WERI-Rb-1 (cell line): ENCODE data around the gene AFAP1.

Source experiments
- DNase-seq: peaks from one replicate; pipeline ENCODE4 v3.0.0-alpha.2; 2020
- H3K27ac ChIP-seq: fragments of 250-450 bp; sonication (Bioruptor Pico); 2 replicates; pipeline ENCODE4 v1.5.1; 2020; ENCODE audit warnings: mild to moderate bottlenecking, moderate library complexity
- H3K27me3 ChIP-seq: fragments of 250-450 bp; sonication (Bioruptor Pico); 2 replicates; pipeline ENCODE4 v1.5.1; 2021; ENCODE audit warnings: mild to moderate bottlenecking, low read depth, moderate library complexity; ENCODE audit not compliant: insufficient read depth, severe bottlenecking
- H3K36me3 ChIP-seq: fragments of 250-450 bp; sonication (Bioruptor Pico); 2 replicates; pipeline ENCODE4 v1.5.1; 2020; ENCODE audit warnings: mild to moderate bottlenecking, moderate library complexity
- H3K4me3 ChIP-seq: 2 replicates; pipeline ENCODE4 v1.5.1; 2011; ENCODE audit warnings: low read depth, mild to moderate bottlenecking, control low read depth, low read length
- H3K9me3 ChIP-seq: fragments of 250-450 bp; sonication (Bioruptor Pico); 2 replicates; pipeline ENCODE4 v1.5.1; 2021; ENCODE audit warnings: mild to moderate bottlenecking, moderate library complexity; ENCODE audit not compliant: severe bottlenecking
- TF ChIP-seq, protein P1 (sequence below): IDR thresholded peaks from 2 replicates; pipeline ENCODE4 v1.5.1; 2011; ENCODE audit warnings: low read depth, mild to moderate bottlenecking, control low read depth, inconsistent platforms, low read length

The AFAP1 gene

DNA sequence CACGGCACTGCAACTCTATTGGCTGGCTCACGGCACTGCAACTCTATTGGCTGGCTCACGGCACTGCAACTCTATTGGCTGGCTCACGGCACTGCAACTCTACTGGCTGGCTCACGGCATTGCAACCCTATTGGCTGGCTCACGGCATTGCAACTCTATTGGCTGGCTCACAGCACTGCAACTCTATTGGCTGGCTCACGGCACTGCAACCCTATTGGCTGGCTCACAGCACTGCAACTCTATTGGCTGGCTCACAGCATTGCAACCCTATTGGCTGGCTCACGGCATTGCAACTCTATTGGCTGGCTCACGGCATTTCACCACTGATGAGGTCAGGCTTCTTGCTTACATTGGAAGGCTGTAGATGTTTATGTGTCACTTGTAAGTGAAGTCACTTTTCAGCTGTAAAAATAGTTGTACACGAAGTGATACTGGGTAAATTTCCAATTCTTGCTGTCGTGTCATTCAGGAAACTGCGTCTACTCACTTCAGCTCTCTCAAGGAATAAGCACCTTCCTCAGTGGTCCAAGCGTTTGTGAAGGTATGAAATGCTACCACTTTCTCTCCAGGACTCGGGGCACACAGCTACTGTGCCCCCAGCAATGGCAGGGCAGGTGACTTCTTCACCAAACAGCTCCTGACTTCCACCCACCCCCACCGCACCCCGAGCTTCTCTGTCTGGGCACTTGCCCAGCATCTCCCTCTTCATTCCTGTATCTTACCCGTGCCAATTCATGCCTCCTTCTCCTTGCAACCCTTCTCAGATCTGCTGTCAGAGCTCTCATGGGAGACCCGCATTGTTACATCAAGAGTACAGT, 141.3 kb downstream of the AFAP1 start:
- Histone ChIP-seq H3K27ac (no peak overlapping the region), H3K27me3 (no peaks in the 10 kb centered on the region), H3K36me3 (peaks cover 24% of the 10 kb centered on the region), H3K4me3 (no peak overlapping the region), H3K9me3 (no peaks in the 10 kb centered on the region)
- TF ChIP-seq, protein P1, sequence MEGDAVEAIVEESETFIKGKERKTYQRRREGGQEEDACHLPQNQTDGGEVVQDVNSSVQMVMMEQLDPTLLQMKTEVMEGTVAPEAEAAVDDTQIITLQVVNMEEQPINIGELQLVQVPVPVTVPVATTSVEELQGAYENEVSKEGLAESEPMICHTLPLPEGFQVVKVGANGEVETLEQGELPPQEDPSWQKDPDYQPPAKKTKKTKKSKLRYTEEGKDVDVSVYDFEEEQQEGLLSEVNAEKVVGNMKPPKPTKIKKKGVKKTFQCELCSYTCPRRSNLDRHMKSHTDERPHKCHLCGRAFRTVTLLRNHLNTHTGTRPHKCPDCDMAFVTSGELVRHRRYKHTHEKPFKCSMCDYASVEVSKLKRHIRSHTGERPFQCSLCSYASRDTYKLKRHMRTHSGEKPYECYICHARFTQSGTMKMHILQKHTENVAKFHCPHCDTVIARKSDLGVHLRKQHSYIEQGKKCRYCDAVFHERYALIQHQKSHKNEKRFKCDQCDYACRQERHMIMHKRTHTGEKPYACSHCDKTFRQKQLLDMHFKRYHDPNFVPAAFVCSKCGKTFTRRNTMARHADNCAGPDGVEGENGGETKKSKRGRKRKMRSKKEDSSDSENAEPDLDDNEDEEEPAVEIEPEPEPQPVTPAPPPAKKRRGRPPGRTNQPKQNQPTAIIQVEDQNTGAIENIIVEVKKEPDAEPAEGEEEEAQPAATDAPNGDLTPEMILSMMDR: no peak
- no peak for DNase-seq

DNA sequence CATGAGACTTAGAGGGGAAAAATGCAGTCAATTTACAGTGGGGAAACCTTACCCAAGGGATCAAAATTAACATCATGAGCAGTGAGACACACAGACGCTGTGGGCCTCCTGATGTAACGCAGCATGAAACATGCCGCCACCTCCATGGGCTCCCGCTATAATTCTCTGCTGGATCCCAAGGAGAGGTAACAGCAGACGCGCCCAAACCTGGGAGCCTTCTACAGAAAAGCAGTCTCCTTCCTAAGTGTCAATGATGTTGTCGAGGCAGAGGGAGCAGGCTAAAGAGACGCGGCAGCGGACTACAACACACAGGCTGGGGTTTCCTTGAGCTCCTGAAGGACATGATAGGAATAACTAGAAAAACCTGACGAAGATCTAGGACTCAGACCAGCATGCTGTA, 142.3 kb downstream of the AFAP1 start:
- H3K27me3 ChIP-seq: no peaks in the 10 kb centered on the region
- H3K36me3 ChIP-seq: peaks cover 29% of the 10 kb centered on the region
- no peak overlapping the region for H3K4me3 ChIP-seq
- TF ChIP-seq, protein P1: no peak
- no peak overlapping the region for H3K27ac ChIP-seq
- H3K9me3 ChIP-seq: no peaks in the 10 kb centered on the region
- DNase-seq: no peak

DNA sequence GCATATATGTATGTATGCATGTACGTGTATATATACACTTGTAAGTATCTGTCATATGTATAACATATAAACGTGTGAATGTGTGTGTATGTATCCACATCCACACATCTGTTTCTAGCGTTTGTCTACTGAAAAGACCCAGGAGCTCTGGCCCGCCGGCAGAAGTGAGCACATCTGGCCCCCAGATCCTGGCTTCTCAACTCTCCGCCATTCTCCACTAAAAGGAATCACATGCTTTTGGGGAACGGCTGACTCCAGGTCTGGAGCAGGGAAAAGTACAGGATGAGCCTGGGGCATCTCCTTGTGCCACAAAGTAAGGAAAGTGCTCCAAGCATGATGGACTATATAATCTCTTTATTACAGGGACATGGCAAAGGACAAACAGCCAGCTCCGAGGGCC, 143.7 kb downstream of the AFAP1 start:
- Histone ChIP-seq H3K4me3 (no peak overlapping the region), H3K27ac (no peak overlapping the region), H3K27me3 (no peaks in the 10 kb centered on the region), H3K36me3 (peaks cover 37% of the 10 kb centered on the region), H3K9me3 (no peaks in the 10 kb centered on the region)
- TF ChIP-seq, protein P1: no peak
- no peak for DNase-seq

DNA sequence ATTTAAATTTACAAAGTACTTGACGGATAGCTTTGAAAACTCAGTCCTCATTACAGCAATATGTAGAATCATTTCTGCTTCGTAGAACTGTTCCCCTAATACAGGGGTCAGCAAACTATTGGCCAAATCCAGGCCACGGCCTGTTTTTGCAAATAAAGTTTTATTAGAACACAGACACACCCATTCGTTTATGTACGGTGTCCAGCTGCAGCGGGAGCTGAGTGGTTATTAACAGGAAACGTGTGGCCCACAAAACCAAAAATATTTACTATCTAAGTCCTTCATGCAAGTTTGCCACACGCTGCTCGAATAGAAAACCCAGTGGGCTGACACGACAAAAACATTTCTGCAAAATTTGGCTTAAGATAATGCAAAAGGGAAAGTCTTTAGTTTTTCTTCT, 146.5 kb downstream of the AFAP1 start:
- Histone ChIP-seq H3K27ac (no peak overlapping the region), H3K27me3 (no peaks in the 10 kb centered on the region), H3K4me3 (no peak overlapping the region), H3K9me3 (no peaks in the 10 kb centered on the region), H3K36me3 (peaks cover 29% of the 10 kb centered on the region)
- DNase-seq: no peak
- TF ChIP-seq, protein P1: no peak

DNA sequence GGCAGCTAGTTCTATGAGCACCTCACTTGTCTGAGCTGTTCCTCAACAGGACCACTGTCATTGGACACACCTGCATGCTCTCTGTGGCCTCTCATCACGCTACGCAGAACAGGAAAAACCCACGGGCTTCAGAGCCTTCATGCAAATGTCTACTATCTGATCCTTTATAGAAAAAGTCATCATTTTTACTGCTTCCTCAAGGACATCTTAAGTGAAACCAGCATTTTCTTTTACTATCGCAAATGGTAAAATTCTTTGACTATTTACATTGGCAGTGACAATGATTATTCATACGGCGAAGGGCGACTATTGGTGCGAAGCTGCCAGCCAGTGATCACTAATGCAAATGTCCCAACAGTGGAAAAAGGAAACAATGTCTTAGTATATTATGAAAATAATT, 147.0 kb downstream of the AFAP1 start:
- TF ChIP-seq, protein P1: no peak
- H3K27ac ChIP-seq: no peak overlapping the region
- peaks cover 28% of the 10 kb centered on the region for H3K36me3 ChIP-seq
- no peaks in the 10 kb centered on the region for H3K9me3 ChIP-seq
- no peaks in the 10 kb centered on the region for H3K27me3 ChIP-seq
- no peak for DNase-seq
- H3K4me3 ChIP-seq: no peak overlapping the region

DNA sequence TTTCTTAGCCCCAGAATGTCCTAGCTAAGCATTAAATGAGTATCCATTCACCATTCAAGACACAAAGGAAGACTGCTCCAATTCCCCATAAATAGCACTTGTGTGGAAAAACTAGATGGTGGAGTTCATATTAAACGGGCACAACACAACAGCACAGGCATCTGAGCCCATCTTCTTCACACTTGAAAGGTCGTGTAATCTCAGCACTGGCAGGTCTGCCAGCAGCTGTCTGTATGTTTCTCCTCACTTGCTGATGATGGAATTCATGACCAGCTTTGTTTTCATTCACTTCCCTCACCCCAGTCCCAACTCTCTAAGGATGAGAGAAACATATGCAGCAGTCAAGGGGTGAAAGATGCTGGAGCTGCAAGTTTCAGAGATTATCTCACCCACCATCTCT, 148.7 kb downstream of the AFAP1 start:
- TF ChIP-seq, protein P1: no peak
- Histone ChIP-seq H3K4me3 (no peak overlapping the region), H3K36me3 (peaks cover 22% of the 10 kb centered on the region), H3K9me3 (no peaks in the 10 kb centered on the region), H3K27ac (no peak overlapping the region), H3K27me3 (no peaks in the 10 kb centered on the region)
- DNase-seq: no peak
